NCI-H1930 (cell line): ENCODE results near the gene UGT2A2.

Experiments
- DNase-seq, 2 experiments: peaks; one replicate each; lab custom pipeline; 2025; lab: John Stamatoyannopoulos, UW

Gene UGT2A2

DNA sequence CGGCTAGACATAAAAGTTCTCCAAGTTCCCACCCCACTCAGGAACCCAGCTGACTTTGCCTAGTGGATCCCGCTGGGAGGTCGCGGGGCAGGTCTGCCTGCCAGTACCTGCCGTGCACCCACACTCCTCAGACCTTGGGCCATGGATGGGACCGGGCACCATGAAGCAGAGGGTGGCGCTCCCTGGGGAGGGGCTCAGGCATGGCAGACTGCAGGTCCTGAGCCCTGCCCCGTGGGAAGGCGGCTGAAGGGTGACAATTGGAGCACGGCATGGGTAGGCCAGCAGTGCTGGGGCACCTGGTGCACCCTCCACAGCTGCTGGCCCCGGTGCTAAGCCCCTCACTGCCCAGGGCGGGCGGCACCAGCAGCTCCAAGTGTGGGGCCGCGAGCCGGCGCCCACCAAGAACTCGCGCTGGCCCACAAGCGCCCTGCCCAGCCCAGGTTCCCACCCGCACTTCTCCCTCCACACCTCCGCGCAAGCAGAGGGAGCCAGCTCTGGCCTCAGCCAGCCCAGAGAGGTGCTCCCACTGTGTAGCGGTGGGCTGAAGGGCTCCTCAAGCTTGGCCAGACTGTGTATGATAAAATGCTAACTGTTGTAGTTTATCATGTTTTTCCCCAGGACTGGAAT, 63.1 kb downstream of the UGT2A2 start:
- DNase-seq = no peak

DNA sequence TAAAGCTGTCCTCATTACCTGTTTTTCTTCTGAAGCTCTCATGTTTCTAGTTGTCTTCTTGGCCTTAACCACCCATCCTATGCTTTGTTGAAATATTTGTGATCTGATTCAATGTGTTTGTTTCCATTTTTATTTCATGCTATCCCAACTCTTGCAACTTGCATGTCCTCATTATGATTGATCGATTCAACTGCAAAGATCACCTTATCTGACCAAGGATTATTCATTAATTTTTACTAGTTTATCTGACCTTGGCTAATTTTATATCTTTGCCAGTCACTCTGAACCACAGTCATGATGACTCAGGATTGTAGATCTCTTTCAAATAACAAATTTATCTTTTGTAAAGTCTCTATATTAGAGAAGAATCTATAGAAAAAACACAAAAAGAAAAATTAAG, 70.7 kb downstream of the UGT2A2 start:
- no peak for DNase-seq

DNA sequence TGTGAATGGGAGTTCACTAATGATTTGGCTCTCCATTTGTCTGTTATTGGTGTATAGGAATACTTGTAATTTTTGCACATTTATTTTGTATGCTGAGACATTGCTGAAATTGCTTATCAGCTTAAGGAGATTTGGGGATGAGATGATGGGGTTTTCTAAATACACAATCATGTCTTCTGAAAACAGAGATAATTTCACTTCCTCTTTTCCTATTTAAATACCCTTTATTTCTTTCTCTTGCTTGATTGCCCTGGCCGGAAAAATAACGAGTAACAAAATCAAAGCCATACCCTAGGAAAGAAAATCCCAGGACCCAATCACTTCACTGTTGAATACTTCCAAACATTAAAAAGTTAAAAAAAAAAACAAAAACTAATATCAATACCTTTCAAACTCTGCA, 76.0 kb downstream of the UGT2A2 start:
- no peak for DNase-seq

- DNase-seq = no peak
Measured at GRCh38 chr4:69549651-69550050, 89.8 kb downstream of the UGT2A2 start.

- DNase-seq = no peak
Measured at GRCh38 chr4:69546134-69546765, 93.2 kb downstream of the UGT2A2 start.
